Measurements from ENCODE around the gene TBC1D25. TPM values are rescaled to one million over a fixed set of nuclear protein-coding genes. Genes with fewer than 3 reads are reported as not detected.

TBC1D25 gene
- total RNA-seq, 1 donor from 2014 or later = 13.1 TPM

GRCh38 chrX:48574270-48575266, 35.1 kb downstream of the TBC1D25 start, which contains the start of gene RBM3:
TSS of gene RBM3 (plus strand) at chrX:48574484. CDS start at chrX:48575181, 697 bp downstream.
- H3K4me3 Mint-ChIP-seq (ENCODE audit: unreplicated experiment) = peak within 1 kb of the TSS; percentile 94
- no peaks in the 10 kb centered on the region for H3K9me3 ChIP-seq (ENCODE audit: insufficient read depth, low read depth, low read length)
- peaks cover 33% of the 10 kb centered on the region for H4K20me1 ChIP-seq (ENCODE audit: insufficient read depth, low read length)
- H3K4me3 ChIP-seq (ENCODE audit: insufficient read depth, low read depth, low read length) = peak within 1 kb of the TSS; percentile 98
- peak within 1 kb of the TSS; percentile 100 for H3K4me2 ChIP-seq (ENCODE audit: low read length)
- peak within 1 kb of the TSS; percentile 99 for H3K27ac ChIP-seq (ENCODE audit: low read depth, low read length)
- FAIRE-seq (peak; percentile 92), DNase-seq (ENCODE audit: low read depth) (peak; percentile 86)
- no peaks in the 10 kb centered on the region for H3K9me3 Mint-ChIP-seq (ENCODE audit: unreplicated experiment)
- peak within 1 kb of the TSS; percentile 64 for H2AFZ ChIP-seq (ENCODE audit: low read depth, low read length)
- no peaks in the 10 kb centered on the region for H3K27me3 ChIP-seq (ENCODE audit: insufficient read depth, low read length)
- peaks cover 34% of the 10 kb centered on the region for H3K79me2 ChIP-seq (ENCODE audit: insufficient read depth, low read length)
- H3K27ac Mint-ChIP-seq (ENCODE audit: unreplicated experiment) = peak within 1 kb of the TSS; percentile 100
- peaks cover 10% of the 10 kb centered on the region for H3K36me3 Mint-ChIP-seq (ENCODE audit: low read depth, unreplicated experiment)
- peak within 1 kb of the TSS; percentile 100 for H3K9ac ChIP-seq (ENCODE audit: low read length)
- peaks cover 6% of the 10 kb centered on the region for H3K4me1 Mint-ChIP-seq (ENCODE audit: low read depth, unreplicated experiment)
- H3K36me3 ChIP-seq (ENCODE audit: insufficient read depth, low read length) = peaks cover 22% of the 10 kb centered on the region
- TF ChIP-seq, protein P1, sequence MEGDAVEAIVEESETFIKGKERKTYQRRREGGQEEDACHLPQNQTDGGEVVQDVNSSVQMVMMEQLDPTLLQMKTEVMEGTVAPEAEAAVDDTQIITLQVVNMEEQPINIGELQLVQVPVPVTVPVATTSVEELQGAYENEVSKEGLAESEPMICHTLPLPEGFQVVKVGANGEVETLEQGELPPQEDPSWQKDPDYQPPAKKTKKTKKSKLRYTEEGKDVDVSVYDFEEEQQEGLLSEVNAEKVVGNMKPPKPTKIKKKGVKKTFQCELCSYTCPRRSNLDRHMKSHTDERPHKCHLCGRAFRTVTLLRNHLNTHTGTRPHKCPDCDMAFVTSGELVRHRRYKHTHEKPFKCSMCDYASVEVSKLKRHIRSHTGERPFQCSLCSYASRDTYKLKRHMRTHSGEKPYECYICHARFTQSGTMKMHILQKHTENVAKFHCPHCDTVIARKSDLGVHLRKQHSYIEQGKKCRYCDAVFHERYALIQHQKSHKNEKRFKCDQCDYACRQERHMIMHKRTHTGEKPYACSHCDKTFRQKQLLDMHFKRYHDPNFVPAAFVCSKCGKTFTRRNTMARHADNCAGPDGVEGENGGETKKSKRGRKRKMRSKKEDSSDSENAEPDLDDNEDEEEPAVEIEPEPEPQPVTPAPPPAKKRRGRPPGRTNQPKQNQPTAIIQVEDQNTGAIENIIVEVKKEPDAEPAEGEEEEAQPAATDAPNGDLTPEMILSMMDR (IDR thresholded peaks at IDR 0.05; ENCODE audit: insufficient read depth, low read depth, low read length) = peak; percentile 9
- no peak for TF ChIP-seq EZH2 (IDR thresholded peaks at IDR 0.05; ENCODE audit: insufficient read depth, low read length)
- H3K27me3 Mint-ChIP-seq (ENCODE audit: low read depth, unreplicated experiment) = no peaks in the 10 kb centered on the region
- H3K4me1 ChIP-seq (ENCODE audit: insufficient read depth, low read length) = peaks cover 26% of the 10 kb centered on the region

DNA sequence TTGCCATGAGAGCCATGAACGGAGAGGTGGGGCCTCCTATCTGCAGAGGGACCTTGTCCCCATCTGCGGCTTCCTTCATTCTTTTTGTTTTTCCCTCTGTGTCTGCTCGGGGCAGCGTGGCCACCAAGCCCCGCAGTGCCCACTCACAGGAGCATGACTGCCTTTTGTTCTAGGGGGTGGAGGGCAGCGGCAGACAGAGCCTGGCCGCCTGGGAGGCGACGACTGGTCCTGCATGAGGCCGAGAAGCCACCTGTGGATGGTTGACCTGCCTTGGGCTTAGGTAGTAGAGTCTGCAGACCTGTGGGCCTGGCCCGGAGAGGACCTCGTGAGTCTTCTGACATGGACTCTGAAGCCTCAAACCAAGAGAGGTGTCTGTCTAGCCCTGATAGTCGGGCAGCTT, 36.1 kb downstream of the TBC1D25 start:
- peaks cover 22% of the 10 kb centered on the region for H3K36me3 ChIP-seq (ENCODE audit: insufficient read depth, low read length)
- H3K9me3 ChIP-seq (ENCODE audit: insufficient read depth, low read depth, low read length) = no peaks in the 10 kb centered on the region
- no peak for DNase-seq (ENCODE audit: low read depth)
- peak overlapping the region; percentile 100 for H3K27ac Mint-ChIP-seq (ENCODE audit: unreplicated experiment)
- TF ChIP-seq, protein P1 (IDR thresholded peaks at IDR 0.05; ENCODE audit: insufficient read depth, low read depth, low read length) = no peak
- TF ChIP-seq EZH2 (IDR thresholded peaks at IDR 0.05; ENCODE audit: insufficient read depth, low read length) = no peak
- peak overlapping the region; percentile 98 for H3K4me3 ChIP-seq (ENCODE audit: insufficient read depth, low read depth, low read length)
- H3K36me3 Mint-ChIP-seq (ENCODE audit: low read depth, unreplicated experiment) = peaks cover 10% of the 10 kb centered on the region
- H3K4me2 ChIP-seq (ENCODE audit: low read length) = peak overlapping the region; percentile 100
- H4K20me1 ChIP-seq (ENCODE audit: insufficient read depth, low read length) = peaks cover 39% of the 10 kb centered on the region
- H3K4me1 ChIP-seq (ENCODE audit: insufficient read depth, low read length) = peaks cover 22% of the 10 kb centered on the region
- H3K9me3 Mint-ChIP-seq (ENCODE audit: unreplicated experiment) = no peaks in the 10 kb centered on the region
- peak overlapping the region; percentile 94 for H3K4me3 Mint-ChIP-seq (ENCODE audit: unreplicated experiment)
- peaks cover 34% of the 10 kb centered on the region for H3K79me2 ChIP-seq (ENCODE audit: insufficient read depth, low read length)
- H3K4me1 Mint-ChIP-seq (ENCODE audit: low read depth, unreplicated experiment) = peaks cover 10% of the 10 kb centered on the region
- no peak for FAIRE-seq
- peak overlapping the region; percentile 99 for H3K27ac ChIP-seq (ENCODE audit: low read depth, low read length)
- no peaks in the 10 kb centered on the region for H3K27me3 Mint-ChIP-seq (ENCODE audit: low read depth, unreplicated experiment)
- H2AFZ ChIP-seq (ENCODE audit: low read depth, low read length) = no peak overlapping the region
- no peaks in the 10 kb centered on the region for H3K27me3 ChIP-seq (ENCODE audit: insufficient read depth, low read length)
- peak overlapping the region; percentile 100 for H3K9ac ChIP-seq (ENCODE audit: low read length)

Measured in astrocyte (in vitro differentiated cells and primary cell).